Osteoblast (primary cell): ENCODE measurements around the gene LMAN2. TPM values are rescaled to one million over a fixed set of nuclear protein-coding genes. Genes with fewer than 3 reads are reported as not detected.

Experiments
- DNase-seq: peaks from one replicate; pipeline ENCODE4 v3.0.0; 2011; ENCODE audit warnings: low spot score, mixed read lengths; ENCODE audit not compliant: insufficient read length; ENCODE audit errors: missing footprints
- H2AFZ ChIP-seq: 2 replicates; pipeline ENCODE4 v1.6.0; 2011; ENCODE audit warnings: mild to moderate bottlenecking, low read length
- H3K27ac ChIP-seq: 2 replicates; pipeline ENCODE4 v1.5.1; 2011; ENCODE audit warnings: mild to moderate bottlenecking, low read depth, low read length, moderate library complexity
- H3K27me3 ChIP-seq: 2 replicates; pipeline ENCODE4 v1.6.0; 2012; ENCODE audit warnings: mild to moderate bottlenecking, control low read depth, inconsistent platforms, low read length, moderate library complexity; ENCODE audit not compliant: insufficient read depth
- H3K36me3 ChIP-seq: 2 replicates; pipeline ENCODE4 v1.5.1; 2011; ENCODE audit warnings: mild to moderate bottlenecking, low read length, control low read depth, moderate library complexity; ENCODE audit not compliant: insufficient read depth
- H3K4me1 ChIP-seq: 2 replicates; pipeline ENCODE4 v1.5.1; 2011; ENCODE audit warnings: mild to moderate bottlenecking, low read length, control low read depth, moderate library complexity; ENCODE audit not compliant: insufficient read depth
- H3K4me2 ChIP-seq: 2 replicates; pipeline ENCODE4 v1.6.0; 2011; ENCODE audit warnings: mild to moderate bottlenecking, low read length; ENCODE audit not compliant: insufficient read depth
- H3K4me3 ChIP-seq: fragments of 200-600 bp; sonication (generic); 3 replicates; pipeline ENCODE4 v1.5.1; 2012; ENCODE audit warnings: mild to moderate bottlenecking, low read length, inconsistent platforms; ENCODE audit not compliant: insufficient read depth
- H3K79me2 ChIP-seq: 2 replicates; pipeline ENCODE4 v1.6.0; 2012; ENCODE audit warnings: mild to moderate bottlenecking, low read length, control low read depth, inconsistent platforms; ENCODE audit not compliant: insufficient read depth
- H3K9me3 ChIP-seq: 2 replicates; pipeline ENCODE4 v1.5.1; 2011; ENCODE audit warnings: low read depth, low read length, control low read depth
- H4K20me1 ChIP-seq: 2 replicates; pipeline ENCODE4 v1.6.0; 2012; ENCODE audit warnings: mild to moderate bottlenecking, low read length, control low read depth; ENCODE audit not compliant: insufficient read depth
- total RNA-seq: library from RNA; depleted of rRNA; stranded (reverse); fragments of >200 nt; gene quantifications from 2 replicates; pipeline ENCODE4 v1.2.3, GENCODE V29; 2012
- TF ChIP-seq, protein P1 (sequence below): IDR thresholded peaks from 2 replicates; pipeline ENCODE4 v1.5.1; 2011; ENCODE audit warnings: mild to moderate bottlenecking, low read depth, low read length, moderate library complexity; ENCODE audit errors: extremely low read depth

LMAN2 gene
- total RNA-seq, 1 donor: 356 TPM

DNA sequence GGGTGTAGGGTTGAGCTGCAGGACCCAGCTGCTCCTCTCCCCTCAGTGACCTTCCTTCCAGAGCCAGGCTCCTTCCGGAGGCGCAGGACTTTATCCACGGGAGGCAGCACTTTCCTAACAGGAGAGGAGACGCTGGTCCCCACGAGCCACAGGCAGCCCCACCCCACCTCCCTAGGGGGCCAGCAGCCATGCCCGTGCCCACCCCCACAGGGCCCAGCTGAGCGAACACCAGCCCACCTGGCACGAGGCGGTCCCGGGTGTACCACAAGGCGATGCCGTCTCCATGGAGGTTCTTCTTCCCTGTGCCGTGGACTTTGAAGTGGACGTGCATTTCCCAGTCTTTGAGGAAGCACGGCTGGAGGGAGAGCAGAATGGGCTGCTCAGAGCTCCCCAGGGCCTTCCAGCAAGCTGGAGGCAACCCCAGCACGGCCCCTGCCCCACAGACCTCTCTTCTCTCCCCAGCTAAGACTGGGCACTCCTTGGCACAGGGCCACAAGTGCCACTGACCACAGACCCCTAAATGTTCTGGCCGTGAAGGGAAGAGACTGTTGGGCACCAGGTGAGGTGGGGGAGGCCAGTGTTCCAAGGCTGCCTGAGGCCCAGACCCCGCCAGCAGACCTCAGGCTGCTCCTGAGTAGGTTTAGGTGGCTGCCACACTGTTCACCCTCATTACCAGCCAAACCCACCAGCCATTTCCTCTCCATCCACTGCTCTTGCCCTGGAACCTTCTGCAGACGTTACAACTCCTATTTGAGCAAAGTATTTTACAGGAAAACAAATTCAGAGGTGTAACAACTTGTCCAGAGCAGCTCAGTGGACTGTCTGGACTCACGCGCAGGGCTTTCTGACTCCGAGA, 13.0 kb downstream of the LMAN2 start:
- Histone ChIP-seq H3K27ac (no peak overlapping the region), H3K4me1 (no peaks in the 10 kb centered on the region), H3K36me3 (peaks cover 41% of the 10 kb centered on the region), H2AFZ (no peak overlapping the region), H3K79me2 (peaks cover 39% of the 10 kb centered on the region), H3K9me3 (no peaks in the 10 kb centered on the region), H3K27me3 (no peaks in the 10 kb centered on the region), H4K20me1 (peaks cover 17% of the 10 kb centered on the region), H3K4me2 (no peak overlapping the region), H3K4me3 (no peak overlapping the region)
- DNase-seq: peak; percentile 27
- TF ChIP-seq, protein P1, sequence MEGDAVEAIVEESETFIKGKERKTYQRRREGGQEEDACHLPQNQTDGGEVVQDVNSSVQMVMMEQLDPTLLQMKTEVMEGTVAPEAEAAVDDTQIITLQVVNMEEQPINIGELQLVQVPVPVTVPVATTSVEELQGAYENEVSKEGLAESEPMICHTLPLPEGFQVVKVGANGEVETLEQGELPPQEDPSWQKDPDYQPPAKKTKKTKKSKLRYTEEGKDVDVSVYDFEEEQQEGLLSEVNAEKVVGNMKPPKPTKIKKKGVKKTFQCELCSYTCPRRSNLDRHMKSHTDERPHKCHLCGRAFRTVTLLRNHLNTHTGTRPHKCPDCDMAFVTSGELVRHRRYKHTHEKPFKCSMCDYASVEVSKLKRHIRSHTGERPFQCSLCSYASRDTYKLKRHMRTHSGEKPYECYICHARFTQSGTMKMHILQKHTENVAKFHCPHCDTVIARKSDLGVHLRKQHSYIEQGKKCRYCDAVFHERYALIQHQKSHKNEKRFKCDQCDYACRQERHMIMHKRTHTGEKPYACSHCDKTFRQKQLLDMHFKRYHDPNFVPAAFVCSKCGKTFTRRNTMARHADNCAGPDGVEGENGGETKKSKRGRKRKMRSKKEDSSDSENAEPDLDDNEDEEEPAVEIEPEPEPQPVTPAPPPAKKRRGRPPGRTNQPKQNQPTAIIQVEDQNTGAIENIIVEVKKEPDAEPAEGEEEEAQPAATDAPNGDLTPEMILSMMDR: no peak

DNA sequence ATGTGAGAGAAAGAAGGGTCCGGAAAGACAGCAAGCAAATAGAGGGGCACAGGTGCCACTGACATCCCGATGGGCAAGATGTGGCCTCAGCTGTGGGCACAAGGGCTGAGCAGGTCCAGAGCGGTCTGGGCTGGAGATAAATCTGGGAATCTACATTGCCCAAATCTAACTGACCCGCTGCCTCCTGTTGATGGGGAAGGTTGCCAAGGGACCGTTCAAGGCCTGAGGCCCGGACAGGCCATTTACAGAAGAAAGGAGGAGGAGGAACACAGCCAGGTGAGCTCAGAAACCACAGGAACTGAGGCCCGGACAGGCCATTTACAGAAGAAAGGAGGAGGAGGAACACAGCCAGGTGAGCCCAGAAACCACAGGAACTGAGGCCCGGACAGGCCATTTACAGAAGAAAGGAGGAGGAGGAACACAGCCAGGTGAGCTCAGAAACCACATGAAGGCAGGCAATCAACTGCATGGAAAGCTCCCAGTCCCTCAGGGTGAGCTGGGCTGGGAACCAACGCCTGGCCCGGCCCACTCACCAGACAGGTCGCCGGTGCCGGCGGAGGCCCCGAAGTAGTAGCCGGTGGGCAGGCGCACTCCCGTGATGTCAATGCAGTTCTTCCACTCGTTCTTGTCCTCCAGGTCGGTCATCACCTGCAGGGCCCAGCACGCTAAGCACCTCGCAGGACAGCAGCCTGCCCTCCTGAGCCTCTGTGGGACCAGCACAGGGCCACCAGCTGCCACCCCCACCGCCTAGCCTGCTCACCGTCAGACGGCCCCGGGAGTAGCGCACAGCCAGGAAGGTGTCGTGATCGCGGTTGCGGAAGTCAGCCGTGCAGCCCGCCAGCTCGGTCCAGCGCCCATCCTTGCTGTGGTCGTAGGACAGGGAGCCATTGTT, 14.6 kb downstream of the LMAN2 start:
- Histone ChIP-seq H3K4me2 (no peak overlapping the region), H3K4me1 (no peaks in the 10 kb centered on the region), H3K4me3 (no peak overlapping the region), H3K27me3 (no peaks in the 10 kb centered on the region), H3K27ac (no peak overlapping the region), H3K9me3 (no peaks in the 10 kb centered on the region), H4K20me1 (peaks cover 19% of the 10 kb centered on the region), H2AFZ (no peak overlapping the region), H3K36me3 (peaks cover 48% of the 10 kb centered on the region), H3K79me2 (peaks cover 33% of the 10 kb centered on the region)
- TF ChIP-seq, protein P1: no peak
- DNase-seq: peak; percentile 64

DNA sequence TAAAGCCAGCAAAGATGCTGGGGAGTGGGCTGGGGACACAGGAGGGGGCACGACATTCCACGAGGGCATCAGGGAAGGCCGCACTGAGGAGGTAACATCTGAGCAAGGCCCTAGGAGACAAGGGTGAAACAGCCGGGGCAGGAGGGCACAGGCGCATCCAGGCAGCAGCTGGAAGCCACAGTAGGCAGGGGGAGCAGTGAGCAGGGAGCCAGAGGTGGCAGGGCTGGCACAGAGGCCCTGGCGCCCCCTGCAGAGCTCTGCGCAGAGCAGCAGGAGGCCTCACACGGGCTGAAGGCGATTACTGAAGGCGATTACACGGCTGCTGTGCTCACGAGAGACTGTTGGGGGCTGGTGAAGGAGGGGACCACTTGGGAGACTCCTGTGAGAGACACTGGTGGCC, 15.4 kb downstream of the LMAN2 start:
- Histone ChIP-seq H3K4me3 (no peak overlapping the region), H3K27me3 (no peaks in the 10 kb centered on the region), H3K4me1 (no peaks in the 10 kb centered on the region), H3K36me3 (peaks cover 48% of the 10 kb centered on the region), H3K4me2 (no peak overlapping the region), H2AFZ (no peak overlapping the region), H3K27ac (no peak overlapping the region), H3K9me3 (no peaks in the 10 kb centered on the region), H4K20me1 (peaks cover 19% of the 10 kb centered on the region), H3K79me2 (peaks cover 26% of the 10 kb centered on the region)
- TF ChIP-seq, protein P1: peak; percentile 38
- DNase-seq: peak; percentile 90

DNA sequence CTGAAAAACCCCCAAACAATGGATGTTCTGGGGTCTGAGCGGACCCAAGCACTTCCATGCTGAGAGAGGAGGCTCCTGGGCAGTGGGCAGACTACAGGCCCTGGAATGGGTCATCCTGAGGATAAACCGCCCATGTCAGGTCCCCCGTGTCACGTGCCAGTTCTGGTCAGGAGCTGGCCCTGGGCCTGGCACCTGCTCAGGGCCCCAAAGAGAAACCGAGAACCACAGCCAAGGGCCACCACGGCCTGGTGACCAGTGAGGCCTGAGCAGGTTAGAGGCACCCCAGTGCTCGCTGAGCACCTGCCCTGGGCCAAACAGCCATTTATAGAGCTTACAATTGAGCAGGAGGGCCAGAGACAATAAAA, 15.8 kb downstream of the LMAN2 start:
- Histone ChIP-seq H3K9me3 (no peaks in the 10 kb centered on the region), H2AFZ (no peak overlapping the region), H3K36me3 (peaks cover 48% of the 10 kb centered on the region), H3K4me3 (no peak overlapping the region), H3K79me2 (peaks cover 26% of the 10 kb centered on the region), H3K27ac (no peak overlapping the region), H3K4me1 (no peaks in the 10 kb centered on the region), H4K20me1 (peaks cover 19% of the 10 kb centered on the region), H3K27me3 (no peaks in the 10 kb centered on the region), H3K4me2 (no peak overlapping the region)
- TF ChIP-seq, protein P1: no peak
- no peak for DNase-seq
